ENCODE measurements around the gene SLC32A1.

Gene SLC32A1

DNA sequence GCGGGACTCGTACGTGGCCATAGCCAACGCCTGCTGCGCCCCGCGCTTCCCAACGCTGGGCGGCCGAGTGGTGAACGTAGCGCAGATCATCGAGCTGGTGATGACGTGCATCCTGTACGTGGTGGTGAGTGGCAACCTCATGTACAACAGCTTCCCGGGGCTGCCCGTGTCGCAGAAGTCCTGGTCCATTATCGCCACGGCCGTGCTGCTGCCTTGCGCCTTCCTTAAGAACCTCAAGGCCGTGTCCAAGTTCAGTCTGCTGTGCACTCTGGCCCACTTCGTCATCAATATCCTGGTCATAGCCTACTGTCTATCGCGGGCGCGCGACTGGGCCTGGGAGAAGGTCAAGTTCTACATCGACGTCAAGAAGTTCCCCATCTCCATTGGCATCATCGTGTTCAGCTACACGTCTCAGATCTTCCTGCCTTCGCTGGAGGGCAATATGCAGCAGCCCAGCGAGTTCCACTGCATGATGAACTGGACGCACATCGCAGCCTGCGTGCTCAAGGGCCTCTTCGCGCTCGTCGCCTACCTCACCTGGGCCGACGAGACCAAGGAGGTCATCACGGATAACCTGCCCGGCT is 3.4 kb downstream of the SLC32A1 start:
- no peak for DNase-seq (ENCODE audit: low spot score)
- in situ Hi-C loops (cut with MboI; ENCODE audit: low pct_unique_long_range_greater_than_20kb, low sequenced_read_pairs, unreplicated experiment) = no loop called here
- TF ChIP-seq, protein P1, sequence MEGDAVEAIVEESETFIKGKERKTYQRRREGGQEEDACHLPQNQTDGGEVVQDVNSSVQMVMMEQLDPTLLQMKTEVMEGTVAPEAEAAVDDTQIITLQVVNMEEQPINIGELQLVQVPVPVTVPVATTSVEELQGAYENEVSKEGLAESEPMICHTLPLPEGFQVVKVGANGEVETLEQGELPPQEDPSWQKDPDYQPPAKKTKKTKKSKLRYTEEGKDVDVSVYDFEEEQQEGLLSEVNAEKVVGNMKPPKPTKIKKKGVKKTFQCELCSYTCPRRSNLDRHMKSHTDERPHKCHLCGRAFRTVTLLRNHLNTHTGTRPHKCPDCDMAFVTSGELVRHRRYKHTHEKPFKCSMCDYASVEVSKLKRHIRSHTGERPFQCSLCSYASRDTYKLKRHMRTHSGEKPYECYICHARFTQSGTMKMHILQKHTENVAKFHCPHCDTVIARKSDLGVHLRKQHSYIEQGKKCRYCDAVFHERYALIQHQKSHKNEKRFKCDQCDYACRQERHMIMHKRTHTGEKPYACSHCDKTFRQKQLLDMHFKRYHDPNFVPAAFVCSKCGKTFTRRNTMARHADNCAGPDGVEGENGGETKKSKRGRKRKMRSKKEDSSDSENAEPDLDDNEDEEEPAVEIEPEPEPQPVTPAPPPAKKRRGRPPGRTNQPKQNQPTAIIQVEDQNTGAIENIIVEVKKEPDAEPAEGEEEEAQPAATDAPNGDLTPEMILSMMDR (IDR thresholded peaks at IDR 0.05; ENCODE audit: extremely low read depth, insufficient read depth, missing control alignments) = no peak

DNA sequence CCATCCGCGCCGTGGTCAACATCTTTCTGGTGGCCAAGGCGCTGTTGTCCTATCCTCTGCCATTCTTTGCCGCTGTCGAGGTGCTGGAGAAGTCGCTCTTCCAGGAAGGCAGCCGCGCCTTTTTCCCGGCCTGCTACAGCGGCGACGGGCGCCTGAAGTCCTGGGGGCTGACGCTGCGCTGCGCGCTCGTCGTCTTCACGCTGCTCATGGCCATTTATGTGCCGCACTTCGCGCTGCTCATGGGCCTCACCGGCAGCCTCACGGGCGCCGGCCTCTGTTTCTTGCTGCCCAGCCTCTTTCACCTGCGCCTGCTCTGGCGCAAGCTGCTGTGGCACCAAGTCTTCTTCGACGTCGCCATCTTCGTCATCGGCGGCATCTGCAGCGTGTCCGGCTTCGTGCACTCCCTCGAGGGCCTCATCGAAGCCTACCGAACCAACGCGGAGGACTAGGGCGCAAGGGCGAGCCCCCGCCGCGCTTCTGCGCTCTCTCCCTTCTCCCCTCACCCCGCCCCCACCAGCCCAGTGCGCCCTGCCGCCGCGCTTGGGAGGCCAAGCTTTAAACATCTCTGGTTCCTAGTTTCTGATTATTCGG is 4.0 kb downstream of the SLC32A1 start:
- TF ChIP-seq, protein P1 (IDR thresholded peaks at IDR 0.05; ENCODE audit: extremely low read depth, insufficient read depth, missing control alignments) = no peak
- DNase-seq (ENCODE audit: low spot score) = no peak
- in situ Hi-C loops (cut with MboI; ENCODE audit: low pct_unique_long_range_greater_than_20kb, low sequenced_read_pairs, unreplicated experiment) = no loop called here

DNA sequence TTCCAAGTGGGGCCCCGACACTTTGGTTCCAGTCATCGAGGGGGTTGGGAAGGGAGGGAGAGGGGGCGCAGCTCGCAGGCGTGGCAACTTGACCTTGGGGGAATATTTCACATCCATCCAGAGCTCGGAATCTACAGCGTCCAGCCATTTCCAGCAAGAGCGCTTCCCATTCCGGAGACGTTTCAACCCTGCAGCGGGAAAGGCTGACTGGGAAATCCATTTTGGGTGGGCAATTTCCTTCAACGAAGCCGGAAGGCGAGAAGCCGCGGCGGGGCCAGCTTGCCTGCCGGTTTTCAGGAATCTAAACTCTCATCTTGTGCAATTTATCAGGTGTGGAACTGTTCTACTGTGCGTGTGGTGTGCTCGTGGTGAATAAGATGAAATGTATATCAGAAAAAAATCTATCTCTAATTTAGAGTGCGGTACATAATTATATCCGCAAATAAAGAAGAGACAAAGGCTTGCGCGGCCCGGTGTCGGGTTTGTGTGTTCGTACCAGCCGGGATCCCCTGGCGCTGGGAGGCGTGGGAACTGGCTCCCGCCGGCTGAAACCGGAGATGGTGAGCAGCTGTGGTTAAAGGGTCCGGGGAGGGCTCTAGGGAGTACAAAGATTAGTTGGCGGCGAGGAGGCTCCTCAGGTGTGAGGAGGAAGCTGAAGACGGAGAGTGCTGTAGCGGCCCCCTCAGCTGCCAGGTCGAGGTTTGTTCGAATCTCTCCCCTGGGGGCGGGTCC is 4.8 kb downstream of the SLC32A1 start:
- TF ChIP-seq, protein P1 (IDR thresholded peaks at IDR 0.05; ENCODE audit: extremely low read depth, insufficient read depth, missing control alignments) = no peak
- no peak for DNase-seq (ENCODE audit: low spot score)
- in situ Hi-C loops (cut with MboI; ENCODE audit: low pct_unique_long_range_greater_than_20kb, low sequenced_read_pairs, unreplicated experiment) = no loop called here

DNA sequence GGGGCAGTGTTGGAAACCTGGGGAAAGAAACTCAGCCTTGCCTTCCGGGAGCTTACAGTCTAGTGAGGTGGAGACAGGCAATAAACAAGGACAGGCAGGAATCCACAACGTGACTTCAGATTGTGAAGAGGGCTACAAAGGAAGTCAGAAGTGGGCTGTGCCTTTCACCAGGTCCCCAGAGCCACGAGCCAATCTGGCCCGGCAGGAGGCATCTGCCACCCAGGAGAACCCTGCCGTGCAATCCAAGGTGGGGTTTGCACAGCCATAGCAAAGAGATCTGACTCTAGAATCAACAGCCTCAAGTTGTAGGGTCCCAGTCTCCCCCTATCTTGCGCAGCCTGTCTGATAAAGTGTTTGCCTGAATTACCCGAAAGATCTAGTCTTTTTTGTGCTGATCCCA is 5.5 kb downstream of the SLC32A1 start:
- no peak for DNase-seq (ENCODE audit: low spot score)
- in situ Hi-C loops (cut with MboI; ENCODE audit: low pct_unique_long_range_greater_than_20kb, low sequenced_read_pairs, unreplicated experiment) = no loop called here
- TF ChIP-seq, protein P1 (IDR thresholded peaks at IDR 0.05; ENCODE audit: extremely low read depth, insufficient read depth, missing control alignments) = no peak

DNA sequence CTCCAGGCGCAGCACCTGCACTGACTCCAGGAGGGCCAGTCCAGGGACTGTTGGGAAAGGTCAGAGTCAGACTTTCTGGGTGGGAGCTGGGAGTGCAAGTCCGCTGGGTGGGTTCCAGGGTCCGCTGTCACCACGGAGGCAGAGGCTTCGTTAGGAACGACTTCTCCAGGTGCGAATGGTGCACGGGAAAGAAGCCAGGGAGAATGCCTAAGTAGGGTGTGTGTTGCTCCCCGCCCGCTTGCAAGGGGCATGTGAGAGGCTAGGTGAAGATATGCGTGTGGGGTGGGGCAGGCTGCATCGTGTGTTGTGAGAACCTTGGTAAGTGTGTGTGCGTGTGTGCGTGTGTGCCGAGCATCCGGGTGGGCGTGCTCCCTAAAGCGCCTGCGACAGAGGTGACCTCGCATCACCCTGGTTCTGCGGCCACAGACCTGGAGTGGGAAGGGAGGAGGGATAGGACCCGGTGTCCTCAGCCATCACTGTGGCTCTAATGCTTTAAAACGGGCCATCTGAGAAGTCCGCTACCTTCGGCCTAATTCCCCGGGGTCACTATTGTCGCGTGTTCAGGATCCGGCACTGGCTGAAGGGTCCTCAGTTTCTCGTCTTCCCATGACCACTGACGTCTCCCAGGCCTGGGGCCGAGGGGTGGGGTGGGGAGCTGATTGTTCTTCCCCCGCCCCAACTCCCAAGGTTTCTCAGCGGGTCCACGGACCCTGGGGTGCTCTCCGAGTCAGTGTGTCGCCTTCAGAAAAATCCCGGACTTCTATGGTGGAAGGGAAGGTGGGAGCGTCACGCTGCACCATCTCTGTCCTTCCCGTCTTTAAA is 6.1 kb downstream of the SLC32A1 start:
- TF ChIP-seq, protein P1 (IDR thresholded peaks at IDR 0.05; ENCODE audit: extremely low read depth, insufficient read depth, missing control alignments) = no peak
- DNase-seq (ENCODE audit: low spot score) = peak; percentile 42
- in situ Hi-C loops (cut with MboI; ENCODE audit: low pct_unique_long_range_greater_than_20kb, low sequenced_read_pairs, unreplicated experiment) = no loop called here

DNA sequence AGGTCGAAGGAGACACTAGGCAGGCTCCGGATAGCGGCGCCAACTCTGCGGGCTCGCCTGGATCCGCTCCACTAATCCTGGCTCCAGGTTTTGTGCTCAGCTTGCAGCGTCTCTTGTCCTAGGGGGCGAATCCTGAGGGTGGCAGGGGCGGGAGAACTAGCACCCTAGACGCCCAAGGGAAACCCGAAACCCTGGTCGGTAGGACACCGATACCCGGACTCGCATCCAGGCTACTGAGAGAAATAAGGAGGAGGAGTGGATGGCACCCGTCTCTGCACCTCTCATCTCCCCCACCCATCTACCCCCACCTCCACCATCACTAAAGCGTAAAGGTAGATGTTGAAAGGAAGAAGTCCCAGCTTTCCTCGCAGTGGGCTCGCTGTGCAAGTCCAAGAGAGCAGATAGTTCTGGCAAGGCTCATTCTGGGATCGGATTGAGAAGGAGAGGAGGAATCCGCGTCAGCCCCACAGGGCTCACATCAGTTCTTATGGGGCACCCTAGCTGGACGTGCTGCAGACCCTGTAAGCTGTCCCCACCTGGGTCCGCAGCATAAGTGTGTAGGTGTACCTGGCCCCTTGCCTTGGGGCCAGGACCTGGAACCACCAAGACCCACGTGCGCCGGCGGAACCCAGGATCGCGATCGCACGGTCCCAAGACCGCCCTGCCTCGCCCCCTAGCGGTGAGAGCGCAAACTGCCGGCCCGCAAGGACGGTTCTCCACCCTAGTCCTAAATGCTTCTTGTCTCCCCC is 6.9 kb downstream of the SLC32A1 start:
- in situ Hi-C loops (cut with MboI; ENCODE audit: low pct_unique_long_range_greater_than_20kb, low sequenced_read_pairs, unreplicated experiment) = no loop called here
- TF ChIP-seq, protein P1 (IDR thresholded peaks at IDR 0.05; ENCODE audit: extremely low read depth, insufficient read depth, missing control alignments) = peak; percentile 99
- peak; percentile 85 for DNase-seq (ENCODE audit: low spot score)
